Mucosa of gallbladder (tissue), 1 donor: Measurements from ENCODE around the gene TENM4. TPM values are rescaled to one million over a fixed set of nuclear protein-coding genes. Genes with fewer than 3 reads are reported as not detected.

Experiments used
- DNase-seq: peaks from one replicate; pipeline ENCODE4 v3.0.0-alpha.2; 2020; ENCODE audit warnings: low spot score
- total RNA-seq: library from RNA; stranded (reverse); gene quantifications from one replicate; pipeline ENCODE4 v1.2.1, GENCODE V29; 2021
- donor health status: DM: no; HTN: no; CAD: no.

The TENM4 gene
- total RNA-seq, 1 donor from 2014 or later, result 8.4 TPM

DNA sequence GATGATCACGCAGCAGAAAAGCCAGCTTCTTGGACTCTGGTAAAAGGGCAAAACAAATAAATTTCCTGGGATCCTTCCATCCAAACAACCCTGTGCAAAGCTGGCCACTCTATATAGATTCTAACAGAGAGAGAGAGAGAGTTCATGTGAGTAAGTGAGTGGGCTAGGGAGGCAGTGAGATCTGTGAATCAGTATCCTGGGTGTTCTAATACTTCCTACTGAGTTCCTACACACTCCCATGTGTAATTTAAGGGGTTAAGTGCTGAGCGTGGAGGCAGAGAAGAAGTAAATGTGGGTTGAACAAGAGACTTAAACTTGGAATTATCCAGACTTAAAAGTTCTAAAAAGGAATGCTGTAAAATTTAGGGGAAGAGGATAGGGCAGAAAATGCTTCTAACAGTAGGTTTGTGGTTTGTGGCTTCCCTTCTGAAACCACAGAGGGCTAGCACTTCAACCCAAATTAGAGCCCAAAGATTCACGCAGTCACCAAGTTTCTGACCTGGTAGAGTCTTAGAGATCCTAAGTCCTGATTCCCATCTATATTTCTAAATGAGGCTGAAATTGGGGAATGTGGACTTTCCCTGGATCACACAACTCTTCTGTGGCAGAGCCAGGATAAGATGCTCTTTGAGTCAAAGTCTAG, 413.9 kb downstream of the TENM4 start:
- DNase-seq, result no peak

DNA sequence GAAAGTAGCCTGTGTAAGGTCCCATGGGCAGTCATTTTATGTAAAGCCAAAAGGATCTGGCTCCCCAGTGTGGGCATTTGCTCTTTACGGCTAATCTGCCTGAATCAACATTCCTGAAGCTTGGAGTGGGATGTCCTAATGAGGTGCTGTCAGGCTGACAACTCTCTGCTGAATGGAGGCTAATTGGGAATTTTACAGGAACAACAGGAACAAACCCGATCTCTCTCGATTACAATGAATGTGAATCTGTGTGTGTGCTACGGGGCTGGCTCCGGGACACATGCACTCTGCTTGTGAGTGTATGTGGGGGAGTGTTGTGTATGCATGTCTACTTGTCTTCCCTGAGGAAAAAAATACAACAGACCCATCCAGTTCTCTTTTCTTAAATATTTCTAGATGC, 415.2 kb downstream of the TENM4 start:
- no peak for DNase-seq

DNA sequence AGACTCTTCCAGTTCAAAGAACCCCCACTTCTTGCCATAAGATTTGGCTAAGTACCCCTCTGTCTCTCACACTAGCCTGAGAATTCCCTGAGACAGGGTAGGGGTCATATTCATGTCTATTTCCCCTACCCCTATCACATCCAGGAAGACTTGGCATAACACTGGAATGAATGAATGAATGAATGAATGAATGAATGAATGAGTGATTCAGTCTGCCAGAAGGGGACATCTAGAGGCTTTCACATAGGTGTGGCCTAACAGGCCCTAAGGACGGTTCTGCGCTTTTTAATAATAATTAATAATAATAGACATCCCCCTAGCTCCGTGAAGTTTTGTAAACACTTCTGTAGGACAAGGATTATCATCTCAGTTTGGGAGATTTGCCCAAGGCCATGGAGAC, 415.7 kb downstream of the TENM4 start:
- DNase-seq, result no peak

DNA sequence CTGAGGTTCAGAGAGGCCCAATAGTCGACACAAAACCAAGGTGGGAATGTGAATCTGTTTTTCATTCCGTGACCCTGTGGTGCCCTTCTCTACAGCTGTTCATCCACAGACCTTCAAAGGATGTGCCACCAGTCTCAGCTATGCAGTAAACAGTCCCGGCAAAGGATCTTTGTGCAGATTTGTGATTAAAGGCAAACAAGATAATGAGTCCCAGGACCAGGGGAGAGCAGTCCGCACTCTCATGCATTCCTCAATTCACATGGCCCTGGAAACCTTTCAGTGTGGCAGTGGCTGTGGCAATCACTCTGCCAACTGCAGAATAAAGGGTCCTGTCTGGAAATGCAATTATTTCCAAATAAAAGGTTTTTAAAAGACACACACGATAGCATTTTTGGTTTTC, 418.6 kb downstream of the TENM4 start:
- DNase-seq, result no peak

DNA sequence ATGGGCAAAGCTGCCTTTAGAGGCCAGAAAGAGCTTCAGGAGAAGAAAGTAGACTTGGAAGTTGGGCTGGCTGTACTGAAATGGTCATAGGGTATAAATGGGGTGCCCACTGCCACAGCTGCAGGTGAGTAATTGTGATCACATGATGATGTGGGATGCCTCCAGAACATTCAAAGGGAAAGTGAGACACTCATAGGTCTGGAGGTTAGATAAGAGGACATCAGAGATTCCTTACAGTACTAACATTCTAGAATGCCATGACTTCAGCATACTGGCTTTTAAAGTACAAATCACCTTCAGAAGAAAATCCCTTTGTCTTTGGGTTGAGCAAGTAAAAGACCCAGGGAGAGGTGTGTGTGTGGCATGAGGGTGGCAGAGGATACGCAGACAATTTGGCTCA, 419.2 kb downstream of the TENM4 start:
- no peak for DNase-seq

DNA sequence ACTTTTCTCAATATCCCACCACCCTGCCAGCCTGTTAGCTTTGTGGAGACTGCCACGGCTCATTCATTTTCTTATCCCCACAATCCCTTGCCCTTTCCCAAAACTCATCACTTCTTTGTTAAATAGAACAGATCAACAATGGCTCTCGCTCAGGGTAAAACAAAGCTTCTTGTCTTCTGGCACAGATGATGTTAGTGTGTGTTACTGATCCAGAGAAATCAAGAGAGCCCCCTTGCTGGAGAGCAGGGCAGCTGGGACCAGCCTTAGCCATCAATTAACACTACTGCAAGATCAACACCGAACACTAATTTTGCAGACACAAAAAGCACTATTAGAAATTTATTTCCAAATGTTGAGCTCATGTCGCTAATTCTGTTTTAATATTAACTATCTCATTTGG, 420.9 kb downstream of the TENM4 start:
- no peak for DNase-seq

DNA sequence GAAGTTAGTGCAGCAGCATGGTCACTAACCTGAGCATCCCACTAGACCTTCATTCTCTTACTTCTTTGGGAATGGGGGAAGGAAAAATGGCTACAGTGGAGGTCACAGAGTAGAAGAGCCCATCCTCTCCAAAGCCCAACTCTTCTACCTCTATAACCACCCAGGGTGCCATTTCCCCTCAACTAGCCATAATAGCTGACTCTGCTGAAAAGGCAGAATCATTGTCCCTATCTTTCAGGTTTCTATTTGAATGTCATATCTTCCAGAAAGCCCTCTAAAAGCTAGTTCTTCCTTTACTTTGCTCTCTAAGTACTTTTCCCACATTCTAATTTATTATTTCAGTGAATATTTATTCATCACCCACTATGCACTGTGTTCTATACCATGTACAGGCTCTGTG, 421.6 kb downstream of the TENM4 start:
- DNase-seq, result no peak

DNA sequence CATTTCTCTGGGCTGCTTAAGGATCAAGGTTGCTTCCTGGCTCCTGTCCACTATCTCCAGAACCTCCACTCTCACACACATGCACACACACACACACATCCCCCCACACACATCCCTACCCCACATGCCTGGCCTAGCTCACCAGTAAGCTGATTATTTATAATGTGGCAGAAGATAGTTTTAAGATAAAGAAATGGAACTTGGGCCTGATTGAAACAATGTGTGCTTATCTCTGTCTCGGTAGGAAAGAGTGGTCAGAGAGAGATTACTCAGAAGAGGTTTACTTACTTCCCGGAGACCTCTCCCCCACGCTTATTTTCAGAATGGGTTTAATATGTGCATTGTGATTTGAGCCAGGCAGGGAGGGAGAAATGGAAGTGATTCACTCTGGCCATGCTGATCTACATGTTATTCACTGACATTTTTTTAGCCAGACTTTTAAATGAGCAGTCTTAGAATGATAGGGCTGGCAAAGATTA, 422.4 kb downstream of the TENM4 start:
- no peak for DNase-seq

DNA sequence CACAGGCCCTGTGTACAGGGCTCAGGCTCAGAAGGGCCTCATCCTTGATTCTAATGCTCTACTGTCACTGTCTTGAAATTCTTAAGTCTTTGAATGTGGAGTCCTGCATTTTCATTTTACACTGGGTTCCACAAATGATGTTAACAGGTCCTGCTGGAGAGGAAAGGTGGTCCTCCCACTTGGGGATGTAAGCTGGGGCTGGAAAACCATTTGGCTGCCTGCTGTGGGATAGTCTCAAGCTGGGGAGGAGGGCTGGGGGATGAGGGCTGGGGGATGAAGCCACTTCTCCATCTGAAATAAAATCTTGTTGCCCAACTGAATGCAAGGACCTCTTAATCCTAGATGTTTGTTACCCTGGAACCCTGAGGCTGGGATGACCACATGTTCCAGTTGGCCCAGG, 423.0 kb downstream of the TENM4 start:
- no peak for DNase-seq

DNA sequence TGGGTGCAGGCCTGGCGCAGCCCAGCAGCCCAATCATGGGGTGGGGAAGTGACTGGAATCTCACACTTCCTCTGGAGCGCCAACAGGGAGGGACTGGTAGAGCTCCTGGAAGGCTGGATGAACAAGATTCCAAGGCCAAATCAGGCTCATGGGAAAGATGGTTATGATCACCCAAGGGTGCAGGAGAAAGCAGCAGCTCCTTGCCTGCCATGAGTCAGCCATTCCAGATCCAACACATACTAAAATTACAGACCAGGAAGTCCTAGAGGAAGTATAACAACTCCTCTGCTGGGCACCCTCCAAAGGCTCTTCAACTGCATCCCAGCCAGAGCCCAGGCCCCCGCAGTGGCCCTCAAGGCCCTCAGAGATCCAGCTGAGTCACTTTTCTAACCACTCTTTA, 427.3 kb downstream of the TENM4 start:
- no peak for DNase-seq

DNA sequence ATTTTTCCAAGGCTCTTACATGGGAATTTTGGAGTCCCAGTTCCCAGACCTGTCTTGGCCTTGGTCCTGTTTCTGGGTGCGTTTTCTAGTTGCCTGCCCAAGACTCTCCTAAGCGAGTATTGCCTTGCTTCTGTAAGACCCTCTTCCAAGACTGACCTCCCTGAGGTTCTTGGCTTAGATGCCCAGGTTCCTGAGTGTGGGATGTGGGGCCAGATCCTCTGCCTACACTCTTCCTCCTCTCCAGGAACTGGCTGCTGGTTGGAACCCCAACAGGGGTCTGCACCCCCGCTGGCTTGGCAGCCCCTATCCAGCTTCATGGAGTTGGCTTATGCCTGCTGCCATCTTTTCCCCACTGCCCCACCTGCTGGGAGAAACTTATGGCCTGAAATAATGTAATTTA, 429.5 kb downstream of the TENM4 start:
- DNase-seq, result no peak

DNA sequence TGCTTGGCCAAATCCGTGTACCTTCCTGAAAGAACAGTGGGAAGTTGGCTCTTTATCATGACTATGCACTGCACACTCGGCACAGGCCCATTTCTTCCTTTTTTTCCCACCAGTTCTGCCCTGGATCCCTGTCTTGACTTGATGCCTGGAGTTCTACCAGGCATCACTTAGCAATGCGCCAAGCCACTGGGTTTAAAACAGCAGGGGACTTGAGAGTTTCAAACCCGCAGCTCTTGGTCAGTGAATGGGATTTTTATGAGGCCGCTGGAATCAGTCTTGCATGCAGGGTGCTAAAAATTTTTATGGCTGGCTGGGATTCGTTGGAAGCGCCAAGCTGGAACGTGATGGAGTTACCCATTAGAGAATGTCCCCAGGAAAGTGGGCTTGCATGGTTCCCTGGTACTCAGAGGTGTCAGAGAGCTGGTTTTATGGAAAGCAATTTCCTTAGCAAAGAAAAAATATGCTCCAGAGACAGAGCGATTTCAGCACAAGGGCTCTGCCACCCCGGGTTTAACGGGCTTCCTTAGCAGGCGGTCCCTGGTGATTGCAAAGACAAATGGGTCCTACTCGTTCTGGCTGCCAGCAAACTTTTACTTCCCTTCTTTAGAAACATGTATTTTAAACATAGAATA, 432.9 kb downstream of the TENM4 start:
- no peak for DNase-seq

DNA sequence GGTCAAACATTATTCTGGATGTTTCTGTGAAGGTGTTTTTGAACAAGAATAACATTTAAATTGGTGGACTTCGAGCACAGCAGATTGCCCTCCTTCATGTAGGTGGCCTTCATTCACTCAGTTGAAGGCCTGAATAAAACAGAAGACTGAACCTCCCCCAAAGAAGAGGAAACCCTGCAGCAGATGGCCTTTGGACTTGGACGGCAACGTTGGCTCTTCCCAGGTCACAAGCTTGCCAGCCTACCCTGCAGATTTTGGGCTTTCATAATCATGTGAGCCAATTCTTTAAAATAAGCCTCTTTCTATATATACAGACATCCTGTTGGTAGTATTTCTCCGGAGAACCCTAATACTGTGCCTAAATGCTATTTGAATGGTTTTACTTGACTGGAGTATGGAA, 434.0 kb downstream of the TENM4 start:
- DNase-seq, result no peak

DNA sequence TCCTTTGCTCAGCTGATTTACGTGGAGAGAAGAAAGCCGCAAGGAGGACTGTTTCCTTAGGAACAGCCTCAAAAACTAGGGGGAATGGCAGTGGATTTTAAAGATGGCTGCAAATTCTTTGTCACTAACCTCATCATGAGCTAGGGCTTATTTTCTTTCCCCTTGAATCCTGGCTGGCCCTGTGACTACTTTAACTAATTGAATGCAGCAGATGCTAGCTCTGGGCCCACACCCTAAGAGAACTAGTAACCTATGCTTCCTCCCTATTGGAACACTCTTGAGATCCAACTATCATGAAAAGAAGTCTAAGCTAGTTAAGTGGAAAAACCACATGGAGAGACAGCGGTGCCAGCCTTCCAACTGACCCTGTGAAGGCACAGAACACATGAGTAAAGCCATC, 444.8 kb downstream of the TENM4 start:
- DNase-seq, result no peak

DNA sequence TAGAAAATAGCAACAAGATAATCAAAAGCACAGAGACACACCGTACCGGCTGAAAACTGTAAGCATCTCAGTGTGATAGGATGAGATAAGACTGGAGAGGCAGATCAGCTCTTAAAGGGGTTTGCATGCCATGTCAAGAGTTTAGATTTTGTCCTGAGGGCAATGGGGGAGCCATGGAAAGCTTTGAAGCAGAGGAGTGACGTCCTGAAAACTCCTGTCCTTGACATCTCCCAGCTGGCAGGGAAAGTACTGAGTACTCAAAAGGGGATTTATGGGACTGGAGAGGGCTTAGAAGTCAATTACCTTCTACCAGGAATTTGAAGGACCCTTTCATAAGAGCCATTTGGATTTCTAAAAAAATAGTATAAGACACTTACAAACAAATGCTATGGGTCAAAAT, 445.7 kb downstream of the TENM4 start:
- DNase-seq, result no peak

DNA sequence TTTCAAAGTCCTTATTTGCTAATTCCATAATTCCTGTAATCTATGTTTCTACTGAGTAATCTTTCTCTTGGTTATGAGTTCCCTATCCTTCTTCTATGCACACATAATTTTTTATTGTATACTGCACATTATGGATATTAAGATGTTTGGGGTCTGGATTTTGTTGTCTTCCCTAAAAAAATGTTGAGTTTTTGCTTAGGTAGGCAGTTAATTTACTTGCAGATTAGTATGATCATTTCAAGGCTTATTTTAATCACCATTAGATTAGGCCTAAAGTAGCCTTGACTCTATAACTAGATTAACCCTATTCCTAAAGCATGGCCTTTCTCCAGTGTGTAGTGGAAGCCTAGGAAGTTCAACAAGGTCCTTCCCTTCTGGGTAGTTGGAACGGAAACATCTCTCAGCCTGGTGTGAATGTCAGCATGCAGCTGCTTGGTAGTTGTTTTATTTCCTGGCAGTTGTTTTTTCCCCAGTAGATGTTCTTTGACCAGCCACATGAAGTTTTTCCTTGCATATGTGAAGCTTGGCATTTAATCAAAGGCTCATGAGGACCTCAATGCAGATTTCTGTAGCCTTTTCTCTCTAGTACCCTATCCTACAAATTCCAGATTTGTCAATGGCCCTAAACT, 446.9 kb downstream of the TENM4 start:
- no peak for DNase-seq

DNA sequence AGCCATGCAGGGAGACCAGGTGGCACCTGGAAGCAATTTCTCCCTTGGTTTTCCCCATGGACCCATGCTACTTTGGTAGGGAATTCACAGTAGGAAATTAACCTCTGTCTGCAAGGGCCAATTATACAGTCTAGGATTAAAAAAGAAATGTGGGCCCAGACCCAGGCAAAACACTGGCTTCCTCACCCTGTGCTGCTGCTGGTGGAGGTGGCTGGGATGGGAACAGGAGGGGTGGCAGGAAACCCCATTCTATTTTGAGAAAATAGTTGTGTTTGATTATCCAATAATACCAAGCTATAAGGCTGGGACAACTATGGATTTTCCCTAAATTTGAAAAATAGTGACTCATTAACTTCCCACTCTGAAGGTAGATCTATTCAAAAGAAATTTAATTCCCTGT, 449.1 kb downstream of the TENM4 start:
- no peak for DNase-seq

DNA sequence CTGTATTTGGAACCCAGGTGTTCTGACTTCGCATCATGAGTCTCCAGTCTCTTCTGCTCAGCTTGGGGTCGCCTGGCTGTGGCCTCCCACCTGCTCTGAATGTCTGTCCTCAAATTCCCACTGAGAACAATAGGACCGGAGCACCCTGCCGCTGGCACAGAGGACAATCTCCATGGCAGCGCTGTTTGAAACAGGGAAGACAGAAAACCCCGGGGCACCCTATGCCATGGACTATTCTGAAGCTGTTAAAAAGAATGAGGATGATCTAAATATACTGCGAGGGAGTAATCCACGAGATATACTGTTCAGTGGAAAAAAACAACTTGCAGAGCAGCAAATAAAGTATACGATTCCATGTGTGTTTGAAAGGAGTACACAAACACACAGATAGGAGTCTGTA, 450.6 kb downstream of the TENM4 start:
- no peak for DNase-seq

DNA sequence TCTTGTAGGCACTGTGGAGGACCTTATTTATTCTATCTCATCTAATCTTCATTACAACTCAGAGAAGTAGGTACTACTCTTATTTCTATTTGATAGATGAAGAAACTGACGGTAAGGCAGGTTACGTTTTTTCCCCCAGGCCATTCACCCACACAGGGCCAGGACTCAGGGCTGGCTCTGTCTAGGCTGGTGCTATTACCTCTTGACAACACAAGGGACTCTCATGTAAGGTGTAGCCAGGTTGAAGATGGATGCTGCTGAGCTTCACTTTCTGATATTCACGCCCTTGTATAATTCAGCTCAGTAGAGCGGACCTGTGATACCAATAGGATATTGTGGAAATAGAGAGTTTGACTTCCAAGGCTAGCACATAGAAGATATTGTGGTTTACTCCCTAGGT, 453.1 kb downstream of the TENM4 start:
- no peak for DNase-seq

DNA sequence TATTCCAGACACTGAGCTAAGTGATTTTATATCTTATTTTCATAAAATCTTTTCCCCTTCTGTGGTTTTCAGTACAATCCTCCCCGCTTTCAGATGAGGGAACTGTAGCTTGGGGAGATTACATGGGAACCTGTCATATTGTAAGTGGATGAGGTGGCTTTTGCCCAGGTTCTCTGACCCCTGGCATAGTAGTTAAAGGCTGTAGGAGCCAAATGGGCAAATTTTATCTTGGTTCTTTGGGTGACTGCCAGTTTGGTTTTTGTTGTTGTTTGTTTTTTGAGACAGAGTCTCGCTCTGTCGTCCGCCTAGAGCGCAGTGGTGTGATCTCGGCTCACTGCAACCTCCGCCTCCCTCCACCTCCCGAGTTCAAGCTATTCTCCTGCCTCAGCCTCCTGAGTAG, 454.5 kb downstream of the TENM4 start:
- DNase-seq, result no peak

DNA sequence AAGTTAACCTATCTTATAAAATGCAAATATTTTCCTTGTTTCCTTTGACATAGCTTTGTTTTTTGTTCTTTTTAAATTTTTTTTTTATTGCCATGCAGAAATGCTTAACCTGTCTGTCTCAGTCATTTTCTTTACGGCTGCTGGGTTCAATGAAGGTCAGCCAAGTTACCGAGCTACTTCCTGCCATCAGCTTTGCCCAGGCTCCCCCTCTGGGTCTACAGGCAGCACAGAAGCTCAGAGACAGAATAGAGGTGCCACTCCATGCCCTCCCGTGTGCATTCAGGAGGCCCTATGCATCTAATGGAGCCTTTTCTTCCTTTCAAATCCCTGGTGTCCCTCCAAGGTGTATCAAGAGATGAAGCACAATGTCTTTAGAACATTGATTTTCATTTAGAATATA, 455.2 kb downstream of the TENM4 start:
- DNase-seq, result no peak

DNA sequence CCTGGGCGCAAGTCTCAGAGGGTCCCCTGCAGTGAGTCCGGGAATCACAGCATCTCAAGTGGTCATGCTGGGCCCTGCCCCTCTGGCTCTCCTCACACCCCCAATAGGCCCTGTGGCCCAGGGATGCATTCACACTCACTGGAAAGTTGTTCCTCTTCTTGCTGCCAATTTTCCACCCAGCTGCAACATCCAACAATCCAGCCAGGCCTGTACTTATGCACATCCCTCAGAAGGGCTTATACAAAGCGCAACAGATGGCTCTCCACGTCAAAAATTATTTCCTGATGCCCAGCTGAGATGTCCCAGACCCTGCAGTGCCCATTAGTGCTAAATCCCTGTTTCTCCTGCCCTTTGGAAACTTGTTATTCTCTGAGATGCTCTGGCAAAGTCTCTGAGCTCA, 458.4 kb downstream of the TENM4 start:
- no peak for DNase-seq

DNA sequence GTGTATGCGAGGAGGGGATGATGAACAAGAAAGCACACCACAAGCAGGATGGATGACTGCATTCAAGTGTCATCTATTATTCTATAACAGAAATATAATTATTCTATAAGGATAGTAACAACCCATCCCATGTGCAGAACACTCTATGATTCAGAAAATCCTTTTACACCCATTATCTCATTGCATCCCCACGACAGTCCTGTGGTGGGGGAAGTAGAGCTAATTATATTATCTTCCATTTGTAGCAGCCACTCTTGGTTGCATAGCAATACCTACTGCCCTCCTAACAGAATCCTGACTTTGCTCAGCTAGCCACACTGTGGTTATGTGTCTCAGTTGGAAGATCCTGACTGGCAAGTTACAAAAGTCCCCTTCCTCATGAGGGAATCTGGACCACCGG, 459.7 kb downstream of the TENM4 start:
- DNase-seq, result no peak

DNA sequence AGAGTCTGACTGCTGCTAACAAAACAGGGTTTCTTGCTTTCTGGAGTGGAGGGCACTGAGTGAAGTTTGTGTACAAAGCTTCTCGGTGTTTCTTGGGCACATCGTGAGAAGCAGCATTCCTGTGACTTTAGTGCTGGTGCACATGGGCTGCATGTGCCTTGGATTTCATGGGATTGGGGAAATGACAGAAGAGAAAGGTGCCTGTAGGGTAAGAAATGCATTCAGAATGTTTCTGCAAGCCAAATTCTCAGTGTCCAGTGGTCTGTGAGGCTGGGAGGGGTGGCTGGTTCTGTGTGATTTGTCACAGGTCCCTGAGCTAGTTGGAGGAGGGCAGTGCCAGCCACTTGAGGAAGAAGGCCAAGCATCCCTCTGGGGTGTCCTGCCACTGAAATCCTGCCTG, 462.0 kb downstream of the TENM4 start:
- no peak for DNase-seq
